ENCODE data around the gene IGF2BP3.

DNA sequence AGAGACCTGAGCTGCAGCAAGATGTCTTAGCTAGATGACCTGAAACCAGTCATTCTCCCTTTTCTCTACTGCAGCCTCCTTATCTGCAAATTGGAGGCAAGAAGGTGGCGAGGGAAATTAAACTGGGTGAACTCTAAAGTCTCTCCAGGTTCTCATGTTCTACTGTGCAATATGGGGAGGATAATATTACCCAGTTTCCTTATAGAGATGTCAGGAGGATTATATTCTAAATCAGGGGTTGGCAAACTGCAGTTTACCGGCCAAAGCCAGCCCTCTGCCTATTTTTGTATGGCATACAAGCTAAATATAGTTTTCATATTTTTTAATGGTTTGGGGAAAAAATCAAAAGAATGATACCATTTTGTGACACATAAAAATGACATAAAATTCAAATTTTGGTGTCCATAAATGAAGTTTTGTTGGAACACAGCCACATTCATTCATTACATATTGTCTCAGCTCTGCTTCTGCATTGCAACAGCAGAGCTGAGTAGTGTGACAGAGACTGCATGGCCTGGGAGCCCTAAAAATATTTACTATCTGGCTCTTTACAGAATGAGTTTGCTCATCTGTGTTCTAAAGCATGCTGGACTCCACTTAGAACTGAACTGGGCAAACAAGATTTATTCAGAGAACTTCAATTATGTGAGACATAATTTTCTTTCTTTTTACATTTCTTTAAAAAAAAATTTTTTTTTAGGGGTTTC lies 190.3 kb downstream of the IGF2BP3 start:
- TF ChIP-seq YY1 (IDR thresholded peaks at IDR 0.05; ENCODE audit: insufficient read depth, insufficient read length): no peak
- TF ChIP-seq SUZ12 (IDR thresholded peaks at IDR 0.05; ENCODE audit: extremely low read depth, insufficient read depth, insufficient read length): no peak
- TF ChIP-seq ZNF274 (IDR thresholded peaks at IDR 0.05; ENCODE audit: low read depth, low read length): no peak

All from NT2/D1 (cell line).